ENCODE results near the gene LIX1L.

- no peak for TF ChIP-seq GATA2 (IDR thresholded peaks at IDR 0.05; ENCODE audit: low read depth, low read length)
- TF ChIP-seq GATA3 (IDR thresholded peaks at IDR 0.05; ENCODE audit: low read depth, low read length), result no peak
Observed at GRCh38 chr1:145985129-145985501, 27.3 kb upstream of the LIX1L start.
